Left ventricle myocardium superior (tissue), 1 donor: ENCODE measurements around the gene DNAJC18. TPM values are rescaled to one million over a fixed set of nuclear protein-coding genes. Genes with fewer than 3 reads are reported as not detected.
A peak's percentile ranks its signal among the peaks of the same experiment; 100 is the strongest.

Source experiments
- ATAC-seq: fragments of 200-7000 bp; cut with Tn5 transposase; one replicate; pipeline ENCODE4 v1.9.1; 2020; ENCODE audit warnings: mild to moderate bottlenecking, moderate library complexity
- DNase-seq: peaks from one replicate; pipeline ENCODE4 v3.0.0-alpha.2; 2020
- intact Hi-C: fragments of 100-400 bp; cut with micrococcal nuclease; formaldehyde crosslinking; loops from one replicate; pipeline ENCODE4 v1.11.0; 2022
- total RNA-seq: library from RNA; stranded (reverse); fragmentation: NEBNext Ultra II Directional; extraction: Animal tissue kit (Norgen Biotek cat#: 25700); gene quantifications from one replicate; pipeline ENCODE4 v1.2.1, GENCODE V29; 2021
- donor health status: DM: no; HTN: yes; CAD: no; lungs with severe emphysema.

DNAJC18 gene
- total RNA-seq, 1 donor from 2014 or later, result 10.5 TPM

GRCh38 chr5:139381837-139382761, 57.2 kb downstream of the DNAJC18 start:
- no peak for ATAC-seq
- peak; percentile 17 for DNase-seq
- intact Hi-C loops, result no loop called here

- intact Hi-C loops, result no loop called here
- DNase-seq (no peak), ATAC-seq (no peak)
These were observed 59.5 kb downstream of the DNAJC18 start for GRCh38 chr5:139379626-139380449.

- no peak for DNase-seq
These were observed 60.4 kb downstream of the DNAJC18 start for GRCh38 chr5:139378941-139379361.

GRCh38 chr5:139378101-139378825, 61.1 kb downstream of the DNAJC18 start:
- DNase-seq, result no peak
- intact Hi-C loops, result no loop called here
- no peak for ATAC-seq

More at GRCh38 chr5:139378941-139379361, 60.4 kb downstream of the DNAJC18 start:
- ATAC-seq, result no peak
- intact Hi-C loops, result no loop called here

- ATAC-seq (no peak), DNase-seq (no peak)
- intact Hi-C loops, result no loop called here
These were observed 62.1 kb downstream of the DNAJC18 start for GRCh38 chr5:139377226-139377625.

- intact Hi-C loops, result no loop called here
- ATAC-seq (no peak), DNase-seq (no peak)
These were observed 63.0 kb downstream of the DNAJC18 start for GRCh38 chr5:139376364-139376763.

- no peak for ATAC-seq
- no peak for DNase-seq
- intact Hi-C loops, result no loop called here
These were observed 64.4 kb downstream of the DNAJC18 start for GRCh38 chr5:139374909-139375308.

- DNase-seq (no peak), ATAC-seq (peak; percentile 69)
- intact Hi-C loops, result no loop called here
These were observed 67.6 kb downstream of the DNAJC18 start for GRCh38 chr5:139371482-139372435.

- ATAC-seq (no peak), DNase-seq (no peak)
- intact Hi-C loops, result no loop called here
These were observed 70.1 kb downstream of the DNAJC18 start for GRCh38 chr5:139369181-139369580.

- peak; percentile 19 for ATAC-seq
These were observed 70.7 kb downstream of the DNAJC18 start for GRCh38 chr5:139368613-139369012.

GRCh38 chr5:139364466-139364865, 74.9 kb downstream of the DNAJC18 start:
- ATAC-seq, result no peak
- DNase-seq, result no peak
- intact Hi-C loops, result no loop called here

More at GRCh38 chr5:139368613-139369012, 70.7 kb downstream of the DNAJC18 start:
- DNase-seq, result no peak
- intact Hi-C loops, result no loop called here

- intact Hi-C loops, result no loop called here
- DNase-seq, result no peak
- no peak for ATAC-seq
These were observed 75.4 kb downstream of the DNAJC18 start for GRCh38 chr5:139363937-139364336.

- no peak for DNase-seq
- intact Hi-C loops, result no loop called here
- ATAC-seq, result no peak
These were observed 77.4 kb downstream of the DNAJC18 start for GRCh38 chr5:139361835-139362429.

- intact Hi-C loops, result no loop called here
- ATAC-seq, result no peak
- no peak for DNase-seq
These were observed 78.9 kb downstream of the DNAJC18 start for GRCh38 chr5:139360384-139360783.
